ENCODE results near the gene ASIC1.

ASIC1 gene

GRCh38 chr12:50022903-50023302 is 34.5 kb upstream of the ASIC1 start:
- TF ChIP-seq TEAD4 (IDR thresholded peaks at IDR 0.05): no peak
- no peak for TF ChIP-seq EGR1 (IDR thresholded peaks at IDR 0.05)
- TF ChIP-seq FOXM1 (IDR thresholded peaks at IDR 0.05; ENCODE audit: borderline replicate concordance, low read depth): no peak
- TF ChIP-seq TCF12 (IDR thresholded peaks at IDR 0.05; ENCODE audit: low read depth): no peak
- no peak for TF ChIP-seq CREB1 (IDR thresholded peaks at IDR 0.05; ENCODE audit: low read depth)
- no peak for TF ChIP-seq MAX (IDR thresholded peaks at IDR 0.05)
- no peak for TF ChIP-seq ZBTB7A (IDR thresholded peaks at IDR 0.05; ENCODE audit: low read depth)
- no peak for TF ChIP-seq CEBPB (IDR thresholded peaks at IDR 0.05)
- TF ChIP-seq YY1 (IDR thresholded peaks at IDR 0.05; ENCODE audit: low read depth): no peak
- TF ChIP-seq EP300 (IDR thresholded peaks at IDR 0.05; ENCODE audit: borderline replicate concordance): no peak
- TF ChIP-seq RAD21 (IDR thresholded peaks at IDR 0.05; ENCODE audit: low read depth): no peak
- no peak for TF ChIP-seq TAF1 (IDR thresholded peaks at IDR 0.05; ENCODE audit: low read depth)
- no peak for TF ChIP-seq NFIC (IDR thresholded peaks at IDR 0.05)
- TF ChIP-seq, protein P1, sequence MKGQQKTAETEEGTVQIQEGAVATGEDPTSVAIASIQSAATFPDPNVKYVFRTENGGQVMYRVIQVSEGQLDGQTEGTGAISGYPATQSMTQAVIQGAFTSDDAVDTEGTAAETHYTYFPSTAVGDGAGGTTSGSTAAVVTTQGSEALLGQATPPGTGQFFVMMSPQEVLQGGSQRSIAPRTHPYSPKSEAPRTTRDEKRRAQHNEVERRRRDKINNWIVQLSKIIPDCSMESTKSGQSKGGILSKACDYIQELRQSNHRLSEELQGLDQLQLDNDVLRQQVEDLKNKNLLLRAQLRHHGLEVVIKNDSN (IDR thresholded peaks at IDR 0.05): no peak
- TF ChIP-seq, protein P2, sequence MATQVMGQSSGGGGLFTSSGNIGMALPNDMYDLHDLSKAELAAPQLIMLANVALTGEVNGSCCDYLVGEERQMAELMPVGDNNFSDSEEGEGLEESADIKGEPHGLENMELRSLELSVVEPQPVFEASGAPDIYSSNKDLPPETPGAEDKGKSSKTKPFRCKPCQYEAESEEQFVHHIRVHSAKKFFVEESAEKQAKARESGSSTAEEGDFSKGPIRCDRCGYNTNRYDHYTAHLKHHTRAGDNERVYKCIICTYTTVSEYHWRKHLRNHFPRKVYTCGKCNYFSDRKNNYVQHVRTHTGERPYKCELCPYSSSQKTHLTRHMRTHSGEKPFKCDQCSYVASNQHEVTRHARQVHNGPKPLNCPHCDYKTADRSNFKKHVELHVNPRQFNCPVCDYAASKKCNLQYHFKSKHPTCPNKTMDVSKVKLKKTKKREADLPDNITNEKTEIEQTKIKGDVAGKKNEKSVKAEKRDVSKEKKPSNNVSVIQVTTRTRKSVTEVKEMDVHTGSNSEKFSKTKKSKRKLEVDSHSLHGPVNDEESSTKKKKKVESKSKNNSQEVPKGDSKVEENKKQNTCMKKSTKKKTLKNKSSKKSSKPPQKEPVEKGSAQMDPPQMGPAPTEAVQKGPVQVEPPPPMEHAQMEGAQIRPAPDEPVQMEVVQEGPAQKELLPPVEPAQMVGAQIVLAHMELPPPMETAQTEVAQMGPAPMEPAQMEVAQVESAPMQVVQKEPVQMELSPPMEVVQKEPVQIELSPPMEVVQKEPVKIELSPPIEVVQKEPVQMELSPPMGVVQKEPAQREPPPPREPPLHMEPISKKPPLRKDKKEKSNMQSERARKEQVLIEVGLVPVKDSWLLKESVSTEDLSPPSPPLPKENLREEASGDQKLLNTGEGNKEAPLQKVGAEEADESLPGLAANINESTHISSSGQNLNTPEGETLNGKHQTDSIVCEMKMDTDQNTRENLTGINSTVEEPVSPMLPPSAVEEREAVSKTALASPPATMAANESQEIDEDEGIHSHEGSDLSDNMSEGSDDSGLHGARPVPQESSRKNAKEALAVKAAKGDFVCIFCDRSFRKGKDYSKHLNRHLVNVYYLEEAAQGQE (IDR thresholded peaks at IDR 0.05; ENCODE audit: low read depth): no peak

GRCh38 chr12:50024227-50024626 is 33.2 kb upstream of the ASIC1 start:
- TF ChIP-seq TAF1 (IDR thresholded peaks at IDR 0.05; ENCODE audit: low read depth) (no peak), NFIC (IDR thresholded peaks at IDR 0.05) (no peak), MAX (IDR thresholded peaks at IDR 0.05) (no peak), YY1 (IDR thresholded peaks at IDR 0.05; ENCODE audit: low read depth) (no peak), EP300 (IDR thresholded peaks at IDR 0.05; ENCODE audit: borderline replicate concordance) (no peak), CREB1 (IDR thresholded peaks at IDR 0.05; ENCODE audit: low read depth) (no peak), FOXM1 (IDR thresholded peaks at IDR 0.05; ENCODE audit: borderline replicate concordance, low read depth) (no peak), CEBPB (IDR thresholded peaks at IDR 0.05) (no peak), ZBTB7A (IDR thresholded peaks at IDR 0.05; ENCODE audit: low read depth) (no peak), TCF12 (IDR thresholded peaks at IDR 0.05; ENCODE audit: low read depth) (no peak), TEAD4 (IDR thresholded peaks at IDR 0.05) (no peak), EGR1 (IDR thresholded peaks at IDR 0.05) (no peak), RAD21 (IDR thresholded peaks at IDR 0.05; ENCODE audit: low read depth) (no peak)
- TF ChIP-seq, protein P1 (IDR thresholded peaks at IDR 0.05): no peak
- TF ChIP-seq, protein P2 (IDR thresholded peaks at IDR 0.05; ENCODE audit: low read depth): no peak

DNA sequence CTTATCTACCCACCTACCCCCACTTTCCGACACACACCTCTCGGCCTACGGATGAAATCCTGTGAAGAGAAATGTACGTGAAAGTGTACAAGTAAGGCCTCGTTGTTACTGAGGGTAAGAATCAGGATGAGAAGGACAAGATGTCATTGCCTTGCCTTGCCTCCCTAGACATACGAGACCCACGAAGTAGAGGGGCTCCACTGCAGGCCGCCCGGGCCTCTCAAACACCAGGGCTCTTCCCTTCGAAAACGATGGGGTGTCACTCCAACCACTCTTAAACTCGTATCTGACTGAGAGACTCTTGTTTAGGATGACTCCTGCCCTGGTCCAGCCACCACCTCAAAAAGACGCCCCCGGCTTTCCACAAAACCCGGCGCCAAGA is 32.6 kb upstream of the ASIC1 start:
- TF ChIP-seq, protein P2 (IDR thresholded peaks at IDR 0.05; ENCODE audit: low read depth): no peak
- TF ChIP-seq FOXM1 (IDR thresholded peaks at IDR 0.05; ENCODE audit: borderline replicate concordance, low read depth): no peak
- no peak for TF ChIP-seq YY1 (IDR thresholded peaks at IDR 0.05; ENCODE audit: low read depth)
- no peak for TF ChIP-seq TEAD4 (IDR thresholded peaks at IDR 0.05)
- TF ChIP-seq EP300 (IDR thresholded peaks at IDR 0.05; ENCODE audit: borderline replicate concordance): no peak
- TF ChIP-seq TAF1 (IDR thresholded peaks at IDR 0.05; ENCODE audit: low read depth): no peak
- no peak for TF ChIP-seq RAD21 (IDR thresholded peaks at IDR 0.05; ENCODE audit: low read depth)
- no peak for TF ChIP-seq CEBPB (IDR thresholded peaks at IDR 0.05)
- no peak for TF ChIP-seq NFIC (IDR thresholded peaks at IDR 0.05)
- no peak for TF ChIP-seq TCF12 (IDR thresholded peaks at IDR 0.05; ENCODE audit: low read depth)
- no peak for TF ChIP-seq ZBTB7A (IDR thresholded peaks at IDR 0.05; ENCODE audit: low read depth)
- no peak for TF ChIP-seq EGR1 (IDR thresholded peaks at IDR 0.05)
- no peak for TF ChIP-seq CREB1 (IDR thresholded peaks at IDR 0.05; ENCODE audit: low read depth)
- TF ChIP-seq MAX (IDR thresholded peaks at IDR 0.05): no peak
- TF ChIP-seq, protein P1 (IDR thresholded peaks at IDR 0.05): no peak
